Measurements from ENCODE around the gene ENDOD1. TPM values are rescaled to one million over a fixed set of nuclear protein-coding genes. Genes with fewer than 3 reads are reported as not detected.

The ENDOD1 gene
- total and polyA plus RNA-seq, 2 donors (not counting 1 experiment from before 2014, with no cell fraction given) = 7.0 to 11.7 TPM

DNA sequence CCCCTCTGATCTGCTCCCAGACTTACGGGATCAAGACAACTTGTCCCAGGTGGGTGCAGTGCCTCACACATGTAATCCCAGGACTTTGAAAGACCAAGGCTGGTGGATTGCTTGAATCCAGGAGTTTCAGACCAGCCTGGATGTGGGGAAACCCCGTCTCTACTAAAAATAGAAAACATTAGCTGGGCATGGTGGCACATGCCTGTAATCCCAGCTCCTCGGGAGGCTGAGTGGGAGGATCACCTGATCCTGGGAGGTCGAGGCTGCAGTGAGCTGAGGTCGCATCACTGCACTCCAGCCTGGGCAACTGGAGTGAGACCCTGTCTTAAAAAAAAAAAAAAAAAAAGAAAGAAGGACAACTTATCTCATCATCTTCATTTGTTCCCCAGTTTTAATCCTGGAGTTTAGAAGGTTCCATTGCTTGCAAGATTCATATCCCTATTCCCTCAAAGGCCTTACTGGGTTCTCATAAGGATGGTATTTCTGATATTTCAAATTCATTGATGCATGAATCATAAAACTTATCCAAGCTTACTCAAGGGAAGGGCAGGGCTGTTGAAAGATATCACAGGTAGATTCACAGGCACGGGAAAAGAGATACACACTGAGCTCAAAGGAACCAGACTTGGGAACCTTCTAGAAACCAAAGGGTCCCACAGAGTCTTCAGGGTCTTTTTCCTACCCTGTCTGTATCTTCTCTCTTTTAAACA lies 14.6 kb downstream of the ENDOD1 start:
- Histone ChIP-seq H2AFZ (ENCODE audit: insufficient read depth, low read depth, low read length, poor library complexity, severe bottlenecking) (no peak overlapping the region), H3K36me3 (replicated peaks in 1 of 2; ENCODE audit: control extremely low read depth in 1 of 2, control insufficient read depth in 1 of 2, extremely low read depth in 1 of 2, insufficient read depth in 2 of 2, low read length in 1 of 2) (peaks cover 0 to 9% of the 10 kb centered on the region in 2 experiments), H3K9ac (ENCODE audit: low read length) (no peak overlapping the region), H3K4me1 (ENCODE audit: control insufficient read depth in 2 of 2, insufficient read depth in 2 of 2, low read length in 2 of 2) (peaks cover 34 to 36% of the 10 kb centered on the region in 2 donors), H3K27me3 (replicated peaks in 1 of 4; ENCODE audit: control extremely low read depth in 1 of 4, control insufficient read depth in 3 of 4, insufficient read depth in 4 of 4, low read length in 3 of 4) (no peaks in the 10 kb centered on the region), H3K9me3 (ENCODE audit: control extremely low read depth in 1 of 3, control insufficient read depth in 2 of 3, insufficient read depth in 1 of 3, low read length in 2 of 3) (no peaks in the 10 kb centered on the region), H3K79me2 (ENCODE audit: control insufficient read depth, insufficient read depth, low read length) (peaks cover 50% of the 10 kb centered on the region), H3K27ac (ENCODE audit: low read length in 2 of 2) (no peak overlapping the region), H3K4me2 (replicated peaks; ENCODE audit: low read depth, low read length, poor library complexity, severe bottlenecking) (no peak overlapping the region), H3K4me3 (ENCODE audit: control extremely low read depth in 1 of 5, extremely low read depth in 1 of 5, insufficient read depth in 1 of 5, low read depth in 2 of 5, low read length in 4 of 5) (no peak overlapping the region), H4K20me1 (ENCODE audit: control insufficient read depth, insufficient read depth, low read length, poor library complexity, severe bottlenecking) (peaks cover 3% of the 10 kb centered on the region)
- intact Hi-C loops (cut with micrococcal nuclease) = no loop called here
- POLR2A ChIA-PET = no interaction called here
- TF ChIP-seq, protein P1, sequence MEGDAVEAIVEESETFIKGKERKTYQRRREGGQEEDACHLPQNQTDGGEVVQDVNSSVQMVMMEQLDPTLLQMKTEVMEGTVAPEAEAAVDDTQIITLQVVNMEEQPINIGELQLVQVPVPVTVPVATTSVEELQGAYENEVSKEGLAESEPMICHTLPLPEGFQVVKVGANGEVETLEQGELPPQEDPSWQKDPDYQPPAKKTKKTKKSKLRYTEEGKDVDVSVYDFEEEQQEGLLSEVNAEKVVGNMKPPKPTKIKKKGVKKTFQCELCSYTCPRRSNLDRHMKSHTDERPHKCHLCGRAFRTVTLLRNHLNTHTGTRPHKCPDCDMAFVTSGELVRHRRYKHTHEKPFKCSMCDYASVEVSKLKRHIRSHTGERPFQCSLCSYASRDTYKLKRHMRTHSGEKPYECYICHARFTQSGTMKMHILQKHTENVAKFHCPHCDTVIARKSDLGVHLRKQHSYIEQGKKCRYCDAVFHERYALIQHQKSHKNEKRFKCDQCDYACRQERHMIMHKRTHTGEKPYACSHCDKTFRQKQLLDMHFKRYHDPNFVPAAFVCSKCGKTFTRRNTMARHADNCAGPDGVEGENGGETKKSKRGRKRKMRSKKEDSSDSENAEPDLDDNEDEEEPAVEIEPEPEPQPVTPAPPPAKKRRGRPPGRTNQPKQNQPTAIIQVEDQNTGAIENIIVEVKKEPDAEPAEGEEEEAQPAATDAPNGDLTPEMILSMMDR (IDR thresholded peaks at IDR 0.05) = no peak
- TF ChIP-seq EZH2 (IDR thresholded peaks at IDR 0.05; ENCODE audit: borderline replicate concordance, insufficient read depth, low read depth, low read length, poor library complexity, severe bottlenecking) = no peak
- peaks cover 60% of the 10 kb centered on the region for H3K4me1 Mint-ChIP-seq
- no peaks in the 10 kb centered on the region for H3K9me3 Mint-ChIP-seq (ENCODE audit: insufficient read depth)
- DNase-seq (no peak), ATAC-seq (ENCODE audit: low read depth) (no peak)
- H3K27me3 Mint-ChIP-seq = no peaks in the 10 kb centered on the region
- no peak overlapping the region for H3K27ac Mint-ChIP-seq
- CTCF ChIA-PET = interaction anchor here (2.6 kb wide), 1 partner anchor 37 kb away, joined by 8 read pairs; the partner anchor contains the start of gene SRSF8
- 91% methylated on average over 6 of the region's 6 CpGs for WGBS (ENCODE audit: insufficient coverage)
- H3K4me3 Mint-ChIP-seq = no peak overlapping the region

DNA sequence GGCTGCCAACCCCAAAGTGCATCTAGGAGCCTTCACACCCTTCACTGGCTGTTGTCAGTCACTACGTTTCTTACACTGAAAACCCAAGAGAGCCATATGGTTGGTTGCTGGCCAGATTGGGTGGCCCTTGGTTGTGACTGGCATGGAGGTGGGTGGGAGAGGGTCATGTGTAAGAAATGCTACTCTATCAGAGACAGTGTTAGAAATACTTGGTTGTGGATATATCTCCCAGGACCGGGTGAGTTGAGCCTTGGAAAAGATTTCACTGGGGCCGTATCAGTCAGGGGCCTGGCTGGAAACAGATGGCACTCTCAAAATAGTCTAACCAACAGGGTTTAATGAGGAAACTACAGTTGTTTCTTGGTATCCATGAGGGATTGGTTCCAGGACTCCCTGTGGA lies 15.2 kb downstream of the ENDOD1 start:
- WGBS (ENCODE audit: insufficient coverage) = 100% methylated on average over 1 of the region's 3 CpGs
- no peak overlapping the region for H3K27ac Mint-ChIP-seq
- CTCF ChIA-PET = no interaction called here

More for the DNA sequence above, 15.2 kb downstream of the ENDOD1 start:
- Histone ChIP-seq H4K20me1 (ENCODE audit: control insufficient read depth, insufficient read depth, low read length, poor library complexity, severe bottlenecking) (no peaks in the 10 kb centered on the region), H3K27ac (ENCODE audit: low read length in 2 of 2) (no peak overlapping the region), H3K27me3 (replicated peaks in 1 of 4; ENCODE audit: control extremely low read depth in 1 of 4, control insufficient read depth in 3 of 4, insufficient read depth in 4 of 4, low read length in 3 of 4) (no peaks in the 10 kb centered on the region), H3K4me3 (ENCODE audit: control extremely low read depth in 1 of 5, extremely low read depth in 1 of 5, insufficient read depth in 1 of 5, low read depth in 2 of 5, low read length in 4 of 5) (no peak overlapping the region), H3K4me2 (replicated peaks; ENCODE audit: low read depth, low read length, poor library complexity, severe bottlenecking) (no peak overlapping the region), H3K79me2 (ENCODE audit: control insufficient read depth, insufficient read depth, low read length) (peaks cover 50% of the 10 kb centered on the region), H2AFZ (ENCODE audit: insufficient read depth, low read depth, low read length, poor library complexity, severe bottlenecking) (no peak overlapping the region), H3K9ac (ENCODE audit: low read length) (no peak overlapping the region), H3K36me3 (replicated peaks in 1 of 2; ENCODE audit: control extremely low read depth in 1 of 2, control insufficient read depth in 1 of 2, extremely low read depth in 1 of 2, insufficient read depth in 2 of 2, low read length in 1 of 2) (peaks cover 0 to 15% of the 10 kb centered on the region in 2 experiments), H3K4me1 (ENCODE audit: control insufficient read depth in 2 of 2, insufficient read depth in 2 of 2, low read length in 2 of 2) (peaks cover 39 to 40% of the 10 kb centered on the region in 2 donors), H3K9me3 (ENCODE audit: control extremely low read depth in 1 of 3, control insufficient read depth in 2 of 3, insufficient read depth in 1 of 3, low read length in 2 of 3) (no peaks in the 10 kb centered on the region)
- no peaks in the 10 kb centered on the region for H3K27me3 Mint-ChIP-seq
- intact Hi-C loops (cut with micrococcal nuclease) = no loop called here
- TF ChIP-seq EZH2 (IDR thresholded peaks at IDR 0.05; ENCODE audit: borderline replicate concordance, insufficient read depth, low read depth, low read length, poor library complexity, severe bottlenecking) = no peak
- TF ChIP-seq, protein P1 (IDR thresholded peaks at IDR 0.05) = no peak
- POLR2A ChIA-PET = no interaction called here
- H3K9me3 Mint-ChIP-seq (ENCODE audit: insufficient read depth) = no peaks in the 10 kb centered on the region
- ATAC-seq (ENCODE audit: low read depth) = no peak
- no peak for DNase-seq
- H3K4me1 Mint-ChIP-seq = peaks cover 61% of the 10 kb centered on the region
- H3K4me3 Mint-ChIP-seq = no peak overlapping the region

Data from B cell (primary cell).